Fibroblast of mammary gland (primary cell): Measurements from ENCODE around the gene FLT3LG.
A peak's percentile ranks its signal among the peaks of the same experiment; 100 is the strongest.

Source experiments
- DNase-seq: peaks from one replicate; pipeline ENCODE4 v3.0.0-alpha.2; 2010; ENCODE audit warnings: low read depth
- H3K4me3 ChIP-seq: 2 replicates; pipeline ENCODE4 v1.5.1; 2011; ENCODE audit warnings: low read depth, mild to moderate bottlenecking, low read length, moderate library complexity; ENCODE audit not compliant: control insufficient read depth
- CTCF ChIP-seq: conservative IDR thresholded peaks from 2 replicates; pipeline ENCODE4 v1.5.1; 2011; ENCODE audit warnings: low read depth, low read length, inconsistent platforms; ENCODE audit not compliant: control insufficient read depth, insufficient read depth

FLT3LG gene

GRCh38 chr19:49489601-49490167 is 15.7 kb downstream of the FLT3LG start:
- H3K4me3 ChIP-seq, result peak overlapping the region; percentile 100
- DNase-seq, result peak; percentile 52
- TF ChIP-seq CTCF, result no peak

DNA sequence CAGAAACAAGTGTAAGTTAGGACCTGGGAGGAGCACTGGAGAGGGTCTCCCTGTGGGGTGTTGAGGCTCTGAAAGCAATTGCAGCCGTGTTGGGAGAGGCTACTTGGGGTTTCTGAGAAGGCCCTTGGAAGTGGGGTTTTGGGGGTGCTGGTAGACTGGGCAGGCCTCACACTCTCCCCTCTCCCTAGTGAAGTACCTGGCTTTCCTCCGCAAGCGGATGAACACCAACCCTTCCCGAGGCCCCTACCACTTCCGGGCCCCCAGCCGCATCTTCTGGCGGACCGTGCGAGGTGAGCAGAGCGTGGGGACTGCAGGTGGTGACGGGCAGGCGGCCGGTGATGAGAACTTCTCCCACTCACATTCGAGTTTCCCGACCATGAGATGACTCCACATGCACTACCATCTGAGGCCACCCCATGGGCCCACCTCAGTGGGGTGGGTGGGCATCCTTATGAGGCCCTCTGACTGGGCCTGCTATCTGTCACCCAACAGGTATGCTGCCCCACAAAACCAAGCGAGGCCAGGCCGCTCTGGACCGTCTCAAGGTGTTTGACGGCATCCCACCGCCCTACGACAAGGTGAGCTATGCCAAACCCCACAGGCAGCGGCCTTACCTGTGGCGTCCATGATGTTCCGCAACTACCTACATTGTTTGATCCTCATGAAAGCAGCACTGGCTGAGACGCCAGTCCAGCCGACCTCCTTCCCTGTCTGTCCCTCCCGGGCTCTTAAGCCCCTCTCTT is 16.4 kb downstream of the FLT3LG start:
- TF ChIP-seq CTCF, result no peak
- peak overlapping the region; percentile 100 for H3K4me3 ChIP-seq
- no peak for DNase-seq

GRCh38 chr19:49491030-49491803 is 17.2 kb downstream of the FLT3LG start:
- no peak for DNase-seq
- H3K4me3 ChIP-seq, result no peak overlapping the region
- no peak for TF ChIP-seq CTCF

DNA sequence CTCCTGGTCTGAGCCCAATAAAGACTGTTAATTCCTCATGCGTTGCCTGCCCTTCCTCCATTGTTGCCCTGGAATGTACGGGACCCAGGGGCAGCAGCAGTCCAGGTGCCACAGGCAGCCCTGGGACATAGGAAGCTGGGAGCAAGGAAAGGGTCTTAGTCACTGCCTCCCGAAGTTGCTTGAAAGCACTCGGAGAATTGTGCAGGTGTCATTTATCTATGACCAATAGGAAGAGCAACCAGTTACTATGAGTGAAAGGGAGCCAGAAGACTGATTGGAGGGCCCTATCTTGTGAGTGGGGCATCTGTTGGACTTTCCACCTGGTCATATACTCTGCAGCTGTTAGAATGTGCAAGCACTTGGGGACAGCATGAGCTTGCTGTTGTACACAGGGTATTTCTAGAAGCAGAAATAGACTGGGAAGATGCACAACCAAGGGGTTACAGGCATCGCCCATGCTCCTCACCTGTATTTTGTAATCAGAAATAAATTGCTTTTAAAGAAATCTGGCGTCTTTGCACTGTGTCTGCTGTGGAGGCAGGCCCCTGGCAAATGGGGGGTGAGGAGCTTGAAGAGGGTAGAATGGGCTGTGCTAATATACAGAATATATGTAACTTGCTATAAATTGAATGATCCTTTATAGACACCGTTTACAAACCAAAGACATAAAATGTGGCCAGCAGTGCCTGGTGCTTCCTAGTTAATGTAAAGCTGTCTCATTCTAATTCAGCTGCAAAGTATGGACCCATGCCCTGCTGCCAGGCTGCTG is 18.0 kb downstream of the FLT3LG start:
- DNase-seq, result no peak
- no peak for TF ChIP-seq CTCF
- no peak overlapping the region for H3K4me3 ChIP-seq

DNA sequence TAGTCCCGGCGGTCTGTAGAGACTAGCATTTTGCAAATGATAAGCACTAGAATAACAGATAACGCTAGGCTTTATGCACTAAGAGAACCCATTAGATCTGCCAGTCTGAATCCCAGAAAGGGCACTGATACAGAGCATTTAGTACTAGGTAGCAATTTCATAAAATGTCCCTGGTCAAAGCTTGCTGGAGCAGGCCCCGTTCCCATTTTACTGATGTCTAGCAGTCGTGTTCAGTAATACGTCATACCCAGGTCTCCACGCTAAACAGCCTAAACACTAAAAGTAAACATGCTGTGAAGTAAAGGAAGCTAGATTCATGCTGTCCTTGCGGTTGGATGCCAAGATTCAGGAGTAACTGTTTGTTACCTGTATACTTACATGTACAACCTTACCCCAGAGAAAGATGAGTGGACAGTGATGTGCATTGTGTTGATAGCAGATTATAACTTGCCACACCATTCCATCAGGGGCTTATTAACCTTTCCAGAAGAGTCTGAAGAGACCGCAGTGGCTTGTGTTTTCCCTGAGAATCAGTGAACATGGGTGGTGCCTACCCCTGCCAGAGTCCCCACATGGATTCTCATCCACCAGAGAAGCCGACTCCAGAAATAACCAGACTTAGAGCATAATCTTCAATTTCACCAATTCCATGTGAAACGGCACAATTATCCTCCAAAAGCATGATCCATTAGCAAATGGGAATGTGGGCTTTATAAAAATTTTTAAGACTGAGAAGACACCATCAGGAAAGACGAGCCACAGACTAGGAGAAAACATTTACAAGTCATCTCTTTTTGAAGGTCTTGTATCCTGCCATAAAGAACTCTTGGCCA is 18.8 kb downstream of the FLT3LG start:
- DNase-seq, result peak; percentile 65
- no peak overlapping the region for H3K4me3 ChIP-seq
- no peak for TF ChIP-seq CTCF

- H3K4me3 ChIP-seq, result peak overlapping the region; percentile 100
- DNase-seq, result no peak
- TF ChIP-seq CTCF, result no peak
Measured at GRCh38 chr19:49496574-49497008, 22.6 kb downstream of the FLT3LG start.
